HFFc6 (cell line): ENCODE measurements around the gene HEMGN. TPM values are rescaled to one million over a fixed set of nuclear protein-coding genes. Genes with fewer than 3 reads are reported as not detected.
A peak's percentile ranks its signal among the peaks of the same experiment; 100 is the strongest.

Experiments used
- DNase-seq: peaks from one replicate; pipeline ENCODE4 v3.0.0-alpha.2; 2018
- H3K27ac Mint-ChIP-seq: 2 replicates; pipeline ENCODE4 v1.8.0; 2020; ENCODE audit warnings: mild to moderate bottlenecking, mixed read lengths
- H3K27me3 Mint-ChIP-seq: 2 replicates; pipeline ENCODE4 v1.8.0; 2021; ENCODE audit warnings: mild to moderate bottlenecking, moderate library complexity, mixed read lengths; ENCODE audit not compliant: insufficient read depth
- H3K36me3 Mint-ChIP-seq: 2 replicates; pipeline ENCODE4 v1.8.0; 2021; ENCODE audit warnings: low read depth, mixed read lengths
- H3K4me1 Mint-ChIP-seq: 2 replicates; pipeline ENCODE4 v1.8.0; 2020; ENCODE audit warnings: low read depth, mixed read lengths
- H3K4me3 Mint-ChIP-seq: 2 replicates; pipeline ENCODE4 v1.8.0; 2020; ENCODE audit warnings: mild to moderate bottlenecking, moderate library complexity, mixed read lengths
- H3K9me3 Mint-ChIP-seq: 2 replicates; pipeline ENCODE4 v1.8.0; 2020; ENCODE audit warnings: mild to moderate bottlenecking, mixed read lengths
- CTCF ChIP-seq: fragments of 200-600 bp; sonication (generic); IDR thresholded peaks from 2 replicates; pipeline ENCODE4 v1.5.0; 2021; ENCODE audit warnings: antibody characterized with exemption, mild to moderate bottlenecking
- total RNA-seq, 6 experiments: library from RNA; stranded (reverse); fragmentation: NEBNext Ultra II Directional; extraction: Animal tissue kit (Norgen Biotek cat#: 25700); gene quantifications; 2 replicates in 1 of 6; 3 replicates in 5 of 6; pipeline ENCODE4 v1.2.3, GENCODE V29; 2021

HEMGN gene
- total RNA-seq, 6 experiments from 2014 or later, result not detected

GRCh38 chr9:97983589-97984187, 45.7 kb upstream of the HEMGN start:
- peaks cover 5% of the 10 kb centered on the region; the same call in 1 of the 2 replicates for H3K36me3 Mint-ChIP-seq
- H3K9me3 Mint-ChIP-seq, result no peaks in the 10 kb centered on the region
- peaks cover 1% of the 10 kb centered on the region for H3K27me3 Mint-ChIP-seq
- no peak for DNase-seq
- peak overlapping the region; percentile 81 for H3K4me3 Mint-ChIP-seq
- H3K27ac Mint-ChIP-seq, result peak overlapping the region; percentile 75
- TF ChIP-seq CTCF, result no peak
- peaks cover 49% of the 10 kb centered on the region for H3K4me1 Mint-ChIP-seq

GRCh38 chr9:97982683-97983588, 45.0 kb upstream of the HEMGN start, which contains the start of gene ANP32B:
ANP32B (plus strand) TSS chr9:97983341; CDS start chr9:97983556, 215 bp downstream.
- H3K4me3 Mint-ChIP-seq, result peak within 1 kb of the TSS; percentile 85
- DNase-seq, result peak; percentile 81
- peaks cover 42% of the 10 kb centered on the region for H3K4me1 Mint-ChIP-seq
- H3K9me3 Mint-ChIP-seq, result no peaks in the 10 kb centered on the region
- H3K27me3 Mint-ChIP-seq, result peaks cover 1% of the 10 kb centered on the region
- TF ChIP-seq CTCF, result peak; percentile 91
- H3K27ac Mint-ChIP-seq, result peak within 1 kb of the TSS; percentile 75
- H3K36me3 Mint-ChIP-seq, result peaks cover 5% of the 10 kb centered on the region; the same call in 1 of the 2 replicates

GRCh38 chr9:97981846-97982682, 44.1 kb upstream of the HEMGN start:
- peaks cover 1% of the 10 kb centered on the region for H3K27me3 Mint-ChIP-seq
- H3K27ac Mint-ChIP-seq, result peak overlapping the region; percentile 71
- peaks cover 33% of the 10 kb centered on the region for H3K4me1 Mint-ChIP-seq
- no peaks in the 10 kb centered on the region for H3K9me3 Mint-ChIP-seq
- TF ChIP-seq CTCF, result no peak
- H3K36me3 Mint-ChIP-seq, result peaks cover 5% of the 10 kb centered on the region; the same call in 1 of the 2 replicates
- H3K4me3 Mint-ChIP-seq, result peak overlapping the region; percentile 85
- DNase-seq, result no peak

DNA sequence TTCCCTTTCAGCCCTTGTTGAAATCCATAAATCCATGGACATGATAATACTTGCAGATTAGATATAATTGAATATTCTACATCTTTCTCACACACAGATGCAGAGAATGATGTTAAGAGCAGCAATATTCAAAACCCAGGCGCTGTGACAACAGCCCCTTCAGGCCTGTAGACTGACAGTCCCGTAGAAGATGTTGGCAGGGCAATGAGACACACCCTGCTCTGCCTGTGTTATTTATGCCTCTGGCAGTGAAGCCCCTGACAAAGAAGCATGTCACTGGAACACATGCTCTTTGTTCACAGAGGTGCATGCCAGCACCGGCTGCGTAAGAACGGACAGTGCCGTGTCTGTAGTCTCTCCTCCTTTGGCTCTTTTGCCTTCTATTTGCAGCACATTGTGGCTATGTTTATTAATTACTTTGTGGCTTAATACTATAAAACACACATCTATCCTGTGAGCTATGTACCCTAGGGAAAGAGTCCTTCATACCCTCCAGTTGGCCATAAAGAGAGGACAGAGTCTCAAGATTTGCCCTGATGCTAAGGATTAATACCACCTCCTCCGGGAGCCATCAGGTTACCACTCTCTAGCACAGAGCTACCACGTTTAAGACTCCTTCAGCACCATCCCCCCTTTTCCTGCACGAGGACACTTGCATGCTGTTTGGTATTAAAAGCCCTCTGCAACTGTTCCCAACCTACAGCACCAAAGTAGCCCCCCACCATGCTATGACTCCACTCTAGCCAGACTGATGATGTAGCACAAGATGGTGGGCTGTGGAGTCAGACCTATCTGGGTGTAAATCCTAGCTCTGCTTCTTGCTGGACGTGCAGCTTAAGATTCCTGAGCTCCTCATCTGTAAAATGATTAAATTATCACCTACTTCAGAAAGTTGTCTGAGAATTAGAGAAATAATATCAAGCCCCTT, 43.2 kb upstream of the HEMGN start:
- no peaks in the 10 kb centered on the region for H3K9me3 Mint-ChIP-seq
- H3K4me3 Mint-ChIP-seq, result no peak overlapping the region
- TF ChIP-seq CTCF, result no peak
- H3K4me1 Mint-ChIP-seq, result peaks cover 24% of the 10 kb centered on the region
- peaks cover 1% of the 10 kb centered on the region for H3K27me3 Mint-ChIP-seq
- H3K36me3 Mint-ChIP-seq, result peaks cover 3% of the 10 kb centered on the region; the same call in 1 of the 2 replicates
- no peak overlapping the region for H3K27ac Mint-ChIP-seq
- no peak for DNase-seq
